LNCaP clone FGC (cell line): ENCODE measurements around the gene GPR35.

Source experiments
- DNase-seq: peaks from one replicate; pipeline ENCODE4 v3.0.0-alpha.2; 2011; ENCODE audit warnings: low read depth
- H3K4me3 ChIP-seq: 2 replicates; pipeline ENCODE4 v1.5.1; 2011; ENCODE audit warnings: mild to moderate bottlenecking, low read depth, low read length, control low read depth
- CTCF ChIP-seq: IDR thresholded peaks from 2 replicates; pipeline ENCODE4 v1.5.1; 2012; ENCODE audit warnings: mild to moderate bottlenecking; ENCODE audit not compliant: control insufficient read depth, insufficient read depth; ENCODE audit errors: extremely low read depth

GPR35 gene

GRCh38 chr2:240635998-240636547 is 10.8 kb downstream of the GPR35 start:
- TF ChIP-seq CTCF: no peak
- DNase-seq: no peak
- no peak overlapping the region for H3K4me3 ChIP-seq

- TF ChIP-seq CTCF: no peak
- H3K4me3 ChIP-seq: no peak overlapping the region
These were observed 11.4 kb downstream of the GPR35 start for GRCh38 chr2:240636563-240637115.

GRCh38 chr2:240637116-240637900 is 12.0 kb downstream of the GPR35 start:
- no peak for TF ChIP-seq CTCF
- no peak overlapping the region for H3K4me3 ChIP-seq
- DNase-seq: no peak

More at GRCh38 chr2:240636563-240637115, 11.4 kb downstream of the GPR35 start:
- DNase-seq: no peak

GRCh38 chr2:240637901-240638345 is 12.6 kb downstream of the GPR35 start:
- TF ChIP-seq CTCF: no peak
- DNase-seq: no peak
- no peak overlapping the region for H3K4me3 ChIP-seq

- TF ChIP-seq CTCF: no peak
- H3K4me3 ChIP-seq: no peak overlapping the region
- DNase-seq: no peak
These were observed 13.4 kb downstream of the GPR35 start for GRCh38 chr2:240638512-240639160.

- DNase-seq: no peak
- no peak overlapping the region for H3K4me3 ChIP-seq
- TF ChIP-seq CTCF: no peak
These were observed 14.3 kb downstream of the GPR35 start for GRCh38 chr2:240639566-240639965.
